GM12874 (cell line): ENCODE data around the gene HECTD4.

Experiments used
- CTCF ChIP-seq: IDR thresholded peaks from 2 replicates; pipeline ENCODE4 v1.5.1; 2011; ENCODE audit warnings: low read depth, mild to moderate bottlenecking, control low read depth, low read length, moderate library complexity; ENCODE audit not compliant: insufficient read depth

Gene HECTD4

GRCh38 chr12:112370868-112371510, 11.2 kb downstream of the HECTD4 start:
- no peak for TF ChIP-seq CTCF

GRCh38 chr12:112370199-112370598, 12.0 kb downstream of the HECTD4 start:
- no peak for TF ChIP-seq CTCF

- no peak for TF ChIP-seq CTCF
Observed at GRCh38 chr12:112368856-112369255, 13.4 kb downstream of the HECTD4 start.

GRCh38 chr12:112367965-112368364, 14.3 kb downstream of the HECTD4 start:
- no peak for TF ChIP-seq CTCF

- no peak for TF ChIP-seq CTCF
Observed at GRCh38 chr12:112362310-112362709, 19.9 kb downstream of the HECTD4 start.

GRCh38 chr12:112361271-112361670, 21.0 kb downstream of the HECTD4 start:
- TF ChIP-seq CTCF, result no peak

GRCh38 chr12:112359290-112359689, 22.9 kb downstream of the HECTD4 start:
- no peak for TF ChIP-seq CTCF
